ENCODE data around the gene DTNBP1. TPM values are rescaled to one million over a fixed set of nuclear protein-coding genes. Genes with fewer than 3 reads are reported as not detected.
A peak's percentile ranks its signal among the peaks of the same experiment; 100 is the strongest.

DTNBP1 gene, protein sequence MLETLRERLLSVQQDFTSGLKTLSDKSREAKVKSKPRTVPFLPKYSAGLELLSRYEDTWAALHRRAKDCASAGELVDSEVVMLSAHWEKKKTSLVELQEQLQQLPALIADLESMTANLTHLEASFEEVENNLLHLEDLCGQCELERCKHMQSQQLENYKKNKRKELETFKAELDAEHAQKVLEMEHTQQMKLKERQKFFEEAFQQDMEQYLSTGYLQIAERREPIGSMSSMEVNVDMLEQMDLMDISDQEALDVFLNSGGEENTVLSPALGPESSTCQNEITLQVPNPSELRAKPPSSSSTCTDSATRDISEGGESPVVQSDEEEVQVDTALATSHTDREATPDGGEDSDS
- total RNA-seq (2014; rRNA removed; shearing (Covaris generic)), result 5.4 and 6.2 TPM in 2 replicates

DNA sequence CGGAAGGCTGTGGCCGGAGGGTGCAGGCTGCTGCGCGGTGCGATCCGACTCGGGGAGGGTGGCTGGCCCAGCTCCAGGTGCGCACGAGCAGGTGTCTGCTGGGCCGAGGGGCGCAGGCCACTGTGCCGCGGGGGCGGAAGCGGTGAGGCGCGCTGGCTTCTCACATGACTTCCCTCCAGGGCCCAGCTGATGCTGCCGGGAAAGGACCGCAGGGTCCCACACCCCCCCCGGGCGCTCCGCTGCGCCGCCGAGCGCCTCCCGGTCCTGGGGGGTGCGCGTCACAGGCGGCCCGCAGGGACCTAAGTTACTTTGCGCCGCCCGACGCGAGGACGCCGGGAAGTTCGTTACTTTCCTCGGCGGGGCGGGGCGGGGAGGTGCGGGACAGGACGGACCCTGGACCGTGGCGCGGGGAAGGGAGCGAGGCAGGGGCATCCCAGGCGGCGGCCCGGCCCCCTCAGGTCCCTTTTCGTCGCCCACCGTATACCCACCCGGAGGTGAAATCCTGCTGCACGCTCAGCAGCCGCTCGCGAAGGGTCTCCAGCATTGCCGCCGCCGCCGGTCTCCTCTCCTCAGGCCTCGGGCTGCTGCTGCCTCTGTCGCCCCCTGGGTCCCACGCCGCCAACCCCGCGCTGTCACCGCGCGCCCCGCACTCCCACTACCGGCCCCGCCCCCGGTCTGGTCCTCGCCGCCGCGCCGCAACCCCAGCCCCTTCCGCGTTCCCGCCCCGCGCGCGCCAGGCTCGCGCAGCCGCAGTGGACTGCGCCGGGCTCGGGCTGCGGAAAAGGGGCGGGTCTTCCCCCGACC is at the start of gene DTNBP1:
TSS of gene DTNBP1 (minus strand) at position 703 of the 804 bp plus-strand sequence. CDS start at position 544, 159 bp downstream.
- Histone ChIP-seq H3K36me3 (no peaks in the 10 kb centered on the region), H3K9me3 (replicated peaks) (no peaks in the 10 kb centered on the region), H3K27me3 (no peaks in the 10 kb centered on the region), H3K27ac (peak within 1 kb of the TSS; percentile 53), H3K4me3 (peak within 1 kb of the TSS; percentile 79), H3K4me1 (no peaks in the 10 kb centered on the region)
- peak; percentile 62 to 75 for DNase-seq

DNA sequence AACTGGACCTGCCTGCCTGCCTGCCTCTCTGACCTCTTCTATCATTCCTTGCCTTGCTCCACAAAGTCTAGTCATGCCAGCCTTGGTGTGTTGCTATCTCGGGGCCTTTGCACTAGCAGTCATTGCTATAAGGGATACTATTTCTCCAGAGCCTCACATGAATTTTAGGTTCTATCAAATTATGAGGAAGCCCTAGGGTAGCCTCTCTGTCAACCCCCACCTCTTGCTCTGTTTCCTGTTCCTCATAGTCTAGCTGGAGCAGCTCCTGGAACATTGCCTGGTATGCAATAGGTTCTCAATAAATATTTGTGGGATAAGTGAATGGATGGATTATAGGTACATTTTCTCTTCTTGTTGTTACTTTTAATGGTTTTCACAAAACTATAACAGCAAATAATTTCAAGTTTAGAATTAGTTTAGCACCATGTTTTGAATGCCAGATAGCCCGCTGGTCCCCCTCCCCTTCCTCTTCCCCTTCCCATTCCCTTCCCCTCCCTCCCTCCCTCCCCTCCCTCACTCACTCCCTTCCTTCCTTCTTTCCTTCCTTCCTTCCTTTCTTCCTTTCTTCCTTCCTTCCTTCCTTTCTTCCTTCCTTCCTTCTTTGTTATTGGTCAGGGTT is 46.9 kb upstream of the DTNBP1 start:
- no peaks in the 10 kb centered on the region for H3K9me3 ChIP-seq (replicated peaks)

DNA sequence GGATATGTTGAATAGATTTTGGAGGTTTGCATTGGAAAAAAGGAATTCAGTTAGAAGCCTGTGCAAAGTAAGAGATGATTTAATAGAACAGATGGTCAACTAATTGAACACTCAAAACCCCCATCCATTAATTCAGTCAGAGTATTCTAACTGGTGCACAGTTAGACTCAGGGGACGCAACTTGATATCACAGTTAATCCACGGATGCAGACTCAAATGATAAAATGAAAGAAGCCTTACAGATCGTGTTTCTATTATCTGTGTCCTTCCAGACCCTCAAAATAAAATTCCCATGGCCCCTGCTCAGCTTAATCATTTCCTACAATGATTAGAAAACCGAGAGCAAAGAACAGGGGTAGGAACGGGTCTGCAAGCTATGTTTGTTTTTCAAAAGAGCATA is 45.4 kb upstream of the DTNBP1 start:
- H3K4me3 ChIP-seq, result no peak overlapping the region
- H3K27ac ChIP-seq, result no peak overlapping the region
- DNase-seq, result peak in 1 of 2 experiments; percentile 29
- H3K36me3 ChIP-seq, result no peaks in the 10 kb centered on the region
- no peaks in the 10 kb centered on the region for H3K27me3 ChIP-seq
- peaks cover 7% of the 10 kb centered on the region; the same call in 1 of the 2 replicates for H3K4me1 ChIP-seq
- no peaks in the 10 kb centered on the region for H3K9me3 ChIP-seq (replicated peaks)

More for the DNA sequence above, 46.9 kb upstream of the DTNBP1 start:
- no peak overlapping the region for H3K27ac ChIP-seq
- no peaks in the 10 kb centered on the region for H3K36me3 ChIP-seq
- H3K27me3 ChIP-seq, result no peaks in the 10 kb centered on the region
- no peak overlapping the region for H3K4me3 ChIP-seq
- peaks cover 7% of the 10 kb centered on the region; the same call in 1 of the 2 replicates for H3K4me1 ChIP-seq
- no peak for DNase-seq

DNA sequence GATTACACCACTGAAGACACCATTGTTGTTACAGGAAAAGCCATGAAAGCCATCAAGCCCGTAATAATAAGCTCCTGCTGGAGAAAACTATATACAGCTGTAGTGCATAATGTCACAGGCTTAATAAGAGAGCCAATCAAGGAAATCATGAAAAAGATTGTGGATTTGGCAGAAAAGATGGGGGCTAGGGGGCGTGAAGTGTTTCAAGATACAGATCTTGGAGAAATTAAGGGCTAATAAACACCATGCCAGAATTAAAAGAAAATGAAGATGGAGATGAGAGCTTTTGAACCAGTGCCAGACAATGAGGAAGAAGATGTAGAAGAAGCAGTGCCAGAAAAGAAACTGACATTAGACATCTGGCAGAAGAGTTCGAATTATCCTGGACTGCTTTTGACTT is 43.2 kb upstream of the DTNBP1 start:
- H3K36me3 ChIP-seq, result no peaks in the 10 kb centered on the region
- H3K4me3 ChIP-seq, result no peak overlapping the region
- DNase-seq, result no peak
- no peaks in the 10 kb centered on the region for H3K27me3 ChIP-seq
- no peak overlapping the region for H3K27ac ChIP-seq
- peaks cover 7% of the 10 kb centered on the region; the same call in 1 of the 2 replicates for H3K4me1 ChIP-seq
- no peaks in the 10 kb centered on the region for H3K9me3 ChIP-seq (replicated peaks)

DNA sequence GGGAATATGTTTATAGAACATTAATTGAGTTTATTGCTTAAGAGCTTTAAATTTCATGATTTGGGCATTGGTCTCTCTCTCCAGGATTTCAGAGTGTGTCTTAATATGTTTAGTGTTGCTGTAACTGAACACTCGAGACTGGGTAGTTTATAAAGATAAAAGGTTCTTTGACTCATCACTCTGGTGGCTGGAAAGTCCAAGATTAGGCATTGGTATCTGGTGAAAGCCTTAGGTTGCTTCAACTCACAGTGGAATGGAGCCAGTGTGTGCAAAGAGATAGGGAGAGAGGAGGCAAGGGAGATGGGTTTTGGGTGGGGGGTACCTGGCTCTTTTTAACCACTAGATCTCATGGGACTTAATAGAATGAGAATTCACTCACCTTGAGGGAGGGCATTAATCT is 35.6 kb upstream of the DTNBP1 start:
- no peaks in the 10 kb centered on the region for H3K36me3 ChIP-seq
- H3K4me1 ChIP-seq, result no peaks in the 10 kb centered on the region
- no peaks in the 10 kb centered on the region for H3K9me3 ChIP-seq (replicated peaks)
- no peak for DNase-seq
- H3K27me3 ChIP-seq, result no peaks in the 10 kb centered on the region
- no peak overlapping the region for H3K4me3 ChIP-seq
- no peak overlapping the region for H3K27ac ChIP-seq

DNA sequence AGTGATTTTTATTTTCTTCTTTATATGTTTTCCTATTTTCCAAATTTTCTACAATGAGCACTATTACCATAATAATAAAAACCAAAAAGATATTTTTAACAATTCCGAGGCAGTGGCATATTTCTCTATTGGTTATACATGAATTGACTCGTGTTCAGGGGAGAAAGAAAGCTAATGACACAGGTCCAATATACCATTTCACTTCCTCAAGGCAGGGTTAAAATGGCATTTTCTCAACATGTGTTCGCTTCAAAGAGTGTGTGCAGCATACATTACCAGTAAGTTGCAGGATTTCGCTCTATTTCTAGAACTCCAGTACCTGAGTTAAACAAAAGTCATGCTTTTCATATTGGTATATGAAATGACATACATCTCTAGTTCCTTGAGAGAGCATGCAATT is 35.1 kb upstream of the DTNBP1 start:
- Histone ChIP-seq H3K4me1 (no peaks in the 10 kb centered on the region), H3K27me3 (no peaks in the 10 kb centered on the region), H3K9me3 (replicated peaks) (no peaks in the 10 kb centered on the region), H3K36me3 (no peaks in the 10 kb centered on the region), H3K27ac (no peak overlapping the region), H3K4me3 (no peak overlapping the region)
- DNase-seq, result no peak

DNA sequence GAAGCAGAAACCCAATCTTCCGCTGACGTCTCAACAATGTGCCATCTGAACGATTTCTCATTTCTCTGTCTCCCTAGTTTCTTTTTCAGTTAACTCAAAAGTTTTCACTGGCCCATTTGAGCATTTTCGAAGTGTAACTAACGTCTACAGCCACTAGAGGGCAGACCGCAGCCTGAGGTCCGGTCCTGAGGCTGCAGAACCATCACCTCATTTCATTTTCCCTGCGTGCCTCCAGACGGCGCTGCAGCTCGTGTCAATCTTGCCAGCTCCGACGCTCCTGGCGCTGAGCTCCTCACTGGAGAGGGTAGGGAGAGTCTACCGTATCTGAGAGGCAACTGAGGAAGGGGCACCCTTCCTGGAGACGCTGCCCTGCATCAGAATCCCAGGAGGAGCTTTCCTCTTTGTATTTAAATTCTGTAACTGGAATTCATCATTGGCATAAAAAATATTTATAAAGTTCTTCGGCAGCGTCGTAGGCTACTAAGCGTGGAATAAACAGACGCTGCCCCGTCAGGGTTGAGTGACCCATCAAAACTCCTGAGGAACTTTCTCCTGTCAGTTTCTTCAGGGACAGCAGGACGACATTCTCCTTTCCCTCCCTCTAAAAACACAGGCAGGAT is 28.5 kb upstream of the DTNBP1 start:
- H3K9me3 ChIP-seq (replicated peaks), result no peaks in the 10 kb centered on the region
- DNase-seq, result peak; percentile 81 to 90
- no peaks in the 10 kb centered on the region for H3K36me3 ChIP-seq
- peaks cover 6% of the 10 kb centered on the region for H3K4me1 ChIP-seq
- peak overlapping the region; percentile 12; the same call in 1 of the 2 replicates for H3K27ac ChIP-seq
- H3K27me3 ChIP-seq, result no peaks in the 10 kb centered on the region
- peak overlapping the region; percentile 39 for H3K4me3 ChIP-seq

DNA sequence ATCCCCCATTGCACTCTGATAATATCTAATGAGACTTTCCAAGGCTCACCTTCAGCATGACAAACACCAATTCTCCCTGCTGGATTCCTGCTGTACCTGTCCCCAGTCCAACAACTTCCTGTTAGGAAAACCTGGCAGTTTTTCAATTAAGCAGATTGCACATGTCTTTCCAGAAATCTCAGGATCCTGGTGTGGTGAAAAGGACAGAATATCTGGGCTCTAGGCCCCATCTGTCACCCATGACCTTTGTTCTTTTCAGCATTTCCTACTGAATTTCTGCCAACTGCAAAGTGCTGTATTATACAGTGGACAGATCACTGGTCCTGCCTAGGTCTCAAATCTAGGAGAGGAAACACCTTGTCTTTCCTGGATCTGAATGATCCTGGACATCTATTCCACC is 27.7 kb upstream of the DTNBP1 start:
- Histone ChIP-seq H3K36me3 (no peaks in the 10 kb centered on the region), H3K27me3 (no peaks in the 10 kb centered on the region), H3K4me1 (peaks cover 6% of the 10 kb centered on the region), H3K27ac (no peak overlapping the region), H3K4me3 (no peak overlapping the region), H3K9me3 (replicated peaks) (no peaks in the 10 kb centered on the region)
- DNase-seq, result no peak

DNA sequence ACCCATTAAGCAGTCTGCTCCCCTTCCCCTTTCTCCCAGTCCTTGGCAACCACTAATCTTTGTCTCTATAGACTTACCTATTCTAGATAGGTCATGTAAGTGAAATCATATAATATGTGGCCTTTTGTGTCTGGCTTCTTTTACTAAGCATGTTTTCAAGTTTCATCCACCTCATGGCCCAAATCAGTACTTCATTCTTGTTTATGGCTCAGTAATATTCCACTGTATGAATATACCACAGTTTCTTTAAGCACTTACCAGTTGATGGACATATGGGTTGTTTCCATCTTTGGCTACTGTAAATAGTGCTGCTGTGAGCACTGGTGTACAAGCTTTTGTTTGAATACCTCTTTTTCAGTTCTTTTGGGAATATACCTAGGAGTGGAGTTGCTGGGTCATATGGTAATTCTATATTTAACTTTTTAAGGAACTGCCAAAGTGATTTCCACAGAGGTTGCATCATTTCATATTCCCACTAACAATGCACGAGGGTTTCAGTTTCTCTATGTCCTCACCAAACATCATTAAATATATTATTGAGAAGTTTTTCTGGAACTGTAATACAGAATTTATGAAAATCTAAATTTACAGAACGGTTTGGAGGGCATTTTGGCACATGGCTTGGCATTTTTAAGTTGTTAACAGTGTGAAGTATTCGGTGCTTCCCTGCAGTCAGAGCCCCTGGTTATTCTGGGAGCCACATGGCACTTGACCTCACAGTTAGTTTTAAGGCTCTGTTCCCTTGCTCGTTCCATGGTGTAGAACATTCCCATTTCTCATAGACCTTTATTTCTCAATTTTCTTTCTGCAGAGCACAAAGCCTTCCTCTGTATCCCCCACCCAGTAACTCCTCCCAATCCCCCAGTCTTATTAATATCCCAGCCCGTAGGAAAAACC is 27.0 kb upstream of the DTNBP1 start:
- Histone ChIP-seq H3K9me3 (replicated peaks) (no peaks in the 10 kb centered on the region), H3K27ac (no peak overlapping the region), H3K27me3 (no peaks in the 10 kb centered on the region), H3K36me3 (no peaks in the 10 kb centered on the region), H3K4me3 (no peak overlapping the region), H3K4me1 (peaks cover 6% of the 10 kb centered on the region)
- DNase-seq, result no peak

DNA sequence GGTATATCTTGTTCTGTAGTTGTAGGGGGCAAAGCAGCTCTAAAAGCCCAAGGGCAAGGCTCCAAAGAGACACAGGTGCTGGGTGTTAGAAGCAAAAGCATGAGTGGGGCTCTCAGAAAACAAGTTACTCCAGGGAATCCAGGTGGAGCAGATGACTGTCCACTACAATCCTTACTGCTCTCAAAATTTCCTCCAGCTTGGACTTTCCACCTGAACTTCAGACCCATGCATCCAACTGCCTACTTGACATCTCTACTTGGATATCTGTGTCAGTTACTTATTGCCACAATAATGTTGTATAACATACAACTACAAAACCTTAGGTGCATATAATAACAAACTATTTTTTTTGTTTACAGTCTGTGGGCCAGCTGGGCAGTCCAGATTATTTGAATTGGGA is 22.8 kb upstream of the DTNBP1 start:
- Histone ChIP-seq H3K36me3 (no peaks in the 10 kb centered on the region), H3K4me1 (peaks cover 2% of the 10 kb centered on the region), H3K4me3 (no peak overlapping the region), H3K9me3 (replicated peaks) (no peaks in the 10 kb centered on the region), H3K27ac (no peak overlapping the region), H3K27me3 (no peaks in the 10 kb centered on the region)
- no peak for DNase-seq

DNA sequence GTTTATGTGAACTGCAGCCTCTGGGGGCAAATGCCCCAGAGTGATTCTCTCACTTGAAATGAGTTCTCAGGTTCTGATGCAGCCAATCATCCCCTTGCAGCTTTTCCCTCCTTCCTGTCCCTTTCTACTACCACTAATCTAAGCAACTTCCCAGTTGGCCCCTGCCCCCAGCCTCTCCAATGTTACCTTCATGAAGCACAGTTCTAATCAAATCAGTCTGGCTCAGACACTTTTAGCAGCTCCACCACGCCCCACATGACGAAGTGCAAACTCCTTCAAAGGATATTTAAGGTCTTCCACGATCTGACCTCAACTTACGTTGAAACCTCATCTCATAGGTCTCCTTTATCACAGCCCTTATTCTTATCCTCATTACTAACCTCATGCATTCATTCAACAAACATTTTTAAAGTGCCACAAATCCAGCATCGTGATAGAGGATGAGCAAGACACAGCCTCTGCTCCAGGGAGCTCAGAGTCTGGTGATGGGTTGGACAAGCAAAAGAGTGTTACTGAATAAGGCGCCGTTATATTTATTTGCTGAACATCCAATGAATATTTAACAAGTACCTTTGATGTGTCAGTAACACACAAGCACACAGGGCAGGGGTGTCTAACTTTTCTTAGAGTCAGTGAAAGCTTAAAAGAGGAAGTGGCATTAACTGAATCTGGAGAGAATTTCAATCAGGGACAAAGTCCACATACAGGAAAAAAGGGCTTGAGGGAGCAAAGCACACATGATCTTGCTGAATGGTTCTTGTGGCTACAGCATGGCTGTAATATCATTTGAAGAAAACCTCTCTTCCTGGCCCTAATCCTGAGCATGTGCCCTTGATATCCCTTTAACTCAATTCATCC is 20.4 kb upstream of the DTNBP1 start:
- no peaks in the 10 kb centered on the region for H3K36me3 ChIP-seq
- no peak overlapping the region for H3K27ac ChIP-seq
- no peak for DNase-seq
- H3K4me1 ChIP-seq, result no peaks in the 10 kb centered on the region
- no peaks in the 10 kb centered on the region for H3K9me3 ChIP-seq (replicated peaks)
- H3K4me3 ChIP-seq, result no peak overlapping the region
- no peaks in the 10 kb centered on the region for H3K27me3 ChIP-seq

DNA sequence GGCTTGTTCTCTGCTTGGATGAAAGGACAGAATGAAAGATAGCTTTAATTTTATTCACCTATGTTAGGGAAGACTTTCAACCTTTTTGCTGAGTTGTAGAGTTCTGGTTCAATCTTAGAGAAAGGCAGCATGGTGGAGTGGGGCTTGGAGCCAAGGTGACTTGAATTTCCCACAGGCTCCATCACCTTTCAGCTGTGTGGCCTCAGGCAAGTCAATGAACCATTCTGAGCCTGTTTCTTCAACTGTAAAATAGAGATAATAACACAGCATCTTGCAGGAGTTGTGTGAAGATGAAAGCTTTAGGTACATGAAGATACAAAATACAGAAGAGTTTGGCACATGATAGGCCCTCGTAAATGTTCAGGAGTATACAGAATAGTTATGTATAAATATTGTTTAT is 19.1 kb upstream of the DTNBP1 start:
- no peak overlapping the region for H3K4me3 ChIP-seq
- no peaks in the 10 kb centered on the region for H3K27me3 ChIP-seq
- H3K4me1 ChIP-seq, result no peaks in the 10 kb centered on the region
- no peak overlapping the region for H3K27ac ChIP-seq
- DNase-seq, result no peak
- no peaks in the 10 kb centered on the region for H3K36me3 ChIP-seq
- no peaks in the 10 kb centered on the region for H3K9me3 ChIP-seq (replicated peaks)

DNA sequence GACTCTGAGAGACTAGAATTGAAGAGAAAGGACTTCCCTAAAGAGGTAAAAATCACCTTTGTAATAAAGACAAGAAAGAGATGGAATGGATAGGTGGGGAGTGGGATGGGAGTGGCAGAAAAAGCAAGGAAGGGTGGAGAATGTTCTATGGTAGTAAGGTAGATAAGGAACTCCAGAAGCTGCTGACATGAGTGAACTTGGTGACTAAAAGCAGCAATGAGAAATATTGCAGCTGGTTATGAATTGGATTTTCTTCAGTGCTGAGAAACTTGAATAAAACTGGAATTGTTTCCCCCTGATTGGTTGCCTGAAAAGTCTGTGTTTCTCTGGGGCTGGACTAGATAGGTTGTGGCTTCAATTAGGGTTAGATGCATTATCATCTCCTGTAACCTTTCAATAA is 15.7 kb upstream of the DTNBP1 start:
- Histone ChIP-seq H3K4me1 (peaks cover 2% of the 10 kb centered on the region), H3K9me3 (replicated peaks) (no peaks in the 10 kb centered on the region), H3K36me3 (no peaks in the 10 kb centered on the region), H3K27ac (no peak overlapping the region), H3K27me3 (no peaks in the 10 kb centered on the region), H3K4me3 (no peak overlapping the region)
- no peak for DNase-seq

Data from SJCRH30 (cell line).